ENCODE results near the gene S1PR2. TPM values are rescaled to one million over a fixed set of nuclear protein-coding genes. Genes with fewer than 3 reads are reported as not detected.

The S1PR2 gene, protein sequence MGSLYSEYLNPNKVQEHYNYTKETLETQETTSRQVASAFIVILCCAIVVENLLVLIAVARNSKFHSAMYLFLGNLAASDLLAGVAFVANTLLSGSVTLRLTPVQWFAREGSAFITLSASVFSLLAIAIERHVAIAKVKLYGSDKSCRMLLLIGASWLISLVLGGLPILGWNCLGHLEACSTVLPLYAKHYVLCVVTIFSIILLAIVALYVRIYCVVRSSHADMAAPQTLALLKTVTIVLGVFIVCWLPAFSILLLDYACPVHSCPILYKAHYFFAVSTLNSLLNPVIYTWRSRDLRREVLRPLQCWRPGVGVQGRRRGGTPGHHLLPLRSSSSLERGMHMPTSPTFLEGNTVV
- total RNA-seq: 10 to 100 TPM in 1 of 2 experiments, 1 to 10 TPM in 1; 9.5 to 10.6 TPM

DNA sequence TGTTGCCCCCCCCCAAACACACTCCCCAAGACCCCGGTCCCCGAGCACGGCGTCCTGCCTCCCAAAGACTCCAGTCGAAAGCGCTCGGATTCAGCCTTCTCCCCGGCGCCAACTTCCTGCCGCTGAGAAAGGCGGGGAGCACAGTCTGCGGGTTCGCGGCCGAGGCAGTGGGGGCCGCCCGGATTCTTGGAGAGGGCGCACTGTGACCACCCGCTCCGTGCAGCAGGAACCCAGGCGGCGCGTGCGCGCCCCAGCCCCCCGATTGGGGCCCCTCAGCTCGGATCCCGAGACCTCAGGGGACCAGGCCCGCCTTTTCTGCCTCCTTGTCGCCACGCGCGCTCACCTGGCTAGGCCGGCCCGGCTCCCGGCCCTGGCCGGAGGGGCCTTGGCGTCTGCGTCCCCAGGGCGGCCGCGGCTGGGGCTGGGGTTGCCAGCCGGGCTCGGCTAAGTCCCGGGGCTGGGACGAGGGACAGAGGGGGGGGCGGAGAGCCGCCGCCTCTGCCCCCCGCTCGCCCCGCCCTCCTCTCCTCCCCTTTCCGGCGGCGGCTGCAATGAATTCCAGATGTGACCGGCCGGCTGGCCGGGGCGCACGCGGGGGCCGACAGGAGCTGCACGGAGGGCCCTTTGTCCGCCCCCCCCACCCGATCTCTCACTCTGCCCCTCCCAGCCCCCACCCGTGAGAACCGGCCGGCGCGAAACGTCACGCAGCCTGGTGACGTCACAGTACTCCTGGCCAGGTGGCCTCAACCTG, at the start of gene S1PR2:
TSS of gene S1PR2 (minus strand) at position 471 of the 751 bp plus-strand sequence. CDS start 6,426 bp downstream, outside the sequence.
- Mint-ChIP-seq H3K9me3 (no peaks in the 10 kb centered on the region), H3K27ac (peak within 1 kb of the TSS; percentile 52), H3K4me3 (peak within 1 kb of the TSS; percentile 86), H3K27me3 (no peaks in the 10 kb centered on the region), H3K4me1 (peaks cover 24% of the 10 kb centered on the region), H3K36me3 (ENCODE audit: low read depth) (no peaks in the 10 kb centered on the region)
- CTCF ChIA-PET: interaction anchor here (0.9 to 3.8 kb wide), 4 partner anchors 11 to 36 kb away, joined by 3 to 19 read pairs (median 4); partner anchors contain the start of gene DNMT1
- POLR2A ChIA-PET: interaction anchor here (1.3 kb wide), 3 partner anchors 19 to 38 kb away, joined by 3 to 4 read pairs (median 3); partner anchors contain the start of gene DNMT1
- peak; percentile 71 for DNase-seq

DNA sequence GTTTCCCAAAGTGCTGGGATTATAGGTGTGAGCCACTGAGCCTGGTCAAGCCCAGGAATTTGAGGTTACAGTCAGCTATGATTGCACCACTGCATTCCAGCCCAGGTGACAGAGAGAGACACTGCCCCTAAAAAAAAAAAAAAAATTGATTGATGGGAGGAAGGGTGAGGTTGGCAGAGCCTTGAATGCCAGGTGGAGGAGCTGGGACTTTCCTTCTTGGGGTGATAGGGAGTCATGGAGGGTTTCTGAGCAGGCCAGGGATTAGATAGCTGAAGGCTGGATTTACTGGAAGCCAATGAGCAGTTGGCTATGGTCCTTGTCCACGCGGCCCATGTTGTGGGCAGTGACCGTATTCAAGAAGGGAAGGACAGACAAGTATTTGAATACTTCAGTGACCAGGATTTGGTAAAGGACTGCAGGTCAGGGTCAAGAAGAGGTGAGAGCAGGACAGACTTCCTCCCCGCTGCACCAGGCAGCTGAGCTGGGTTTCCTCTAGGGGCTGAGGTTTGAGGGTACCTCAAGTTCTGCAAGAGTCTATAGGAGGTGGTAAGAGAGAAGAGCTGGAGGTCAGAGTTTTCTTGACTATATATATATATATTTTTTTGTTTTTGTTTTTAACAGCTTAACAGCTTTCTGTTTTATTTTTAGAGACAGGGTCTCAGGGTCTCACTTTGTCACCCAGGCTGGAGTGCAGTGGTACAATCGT, 48.8 kb upstream of the S1PR2 start:
- Mint-ChIP-seq H3K27ac (peak overlapping the region; percentile 61), H3K4me1 (peaks cover 27% of the 10 kb centered on the region), H3K4me3 (no peak overlapping the region), H3K36me3 (ENCODE audit: low read depth) (peaks cover 46% of the 10 kb centered on the region), H3K27me3 (no peaks in the 10 kb centered on the region), H3K9me3 (no peaks in the 10 kb centered on the region)
- DNase-seq: no peak
- ChIA-PET CTCF (interaction anchor here (0.6 to 1.6 kb wide), 6 partner anchors 9 to 349 kb away, joined by 4 to 10 read pairs (median 5); partner anchors contain the start of genes ICAM1 and ICAM5), POLR2A (interaction anchor here (1.0 to 3.7 kb wide), 2 partner anchors 9 kb away, joined by 5 to 23 read pairs; partner anchors contain the start of genes ICAM1 and ICAM5)

DNA sequence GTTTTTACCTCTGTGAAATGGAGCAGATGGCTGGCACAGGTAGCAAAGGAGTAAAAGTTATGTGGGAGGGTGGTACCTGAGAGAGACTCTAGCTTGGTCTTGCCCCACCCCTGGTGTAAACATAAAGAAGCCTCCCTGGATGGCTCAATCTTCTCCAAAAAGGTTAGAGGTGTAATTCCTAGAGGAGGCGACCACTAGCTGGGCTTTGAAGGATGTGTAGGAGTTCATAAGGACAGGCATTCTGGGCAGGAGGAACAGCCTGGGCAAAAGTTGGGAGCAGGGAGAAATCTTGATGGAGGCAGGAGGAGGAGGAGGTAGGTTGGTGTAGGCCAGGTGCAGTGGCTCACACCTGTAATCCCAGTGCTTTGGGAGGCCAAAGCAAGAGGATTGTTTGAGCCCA, 47.8 kb upstream of the S1PR2 start:
- Mint-ChIP-seq H3K9me3 (no peaks in the 10 kb centered on the region), H3K27ac (peak overlapping the region; percentile 44), H3K4me3 (no peak overlapping the region), H3K36me3 (ENCODE audit: low read depth) (peaks cover 43% of the 10 kb centered on the region), H3K4me1 (peaks cover 31% of the 10 kb centered on the region), H3K27me3 (no peaks in the 10 kb centered on the region)
- DNase-seq: no peak
- POLR2A ChIA-PET: interaction anchor here (3.7 kb wide), 1 partner anchor 8 kb away, joined by 23 read pairs; the partner anchor contains the start of gene ICAM1
- CTCF ChIA-PET: interaction anchor here (0.9 to 1.6 kb wide), 2 partner anchors 110 to 134 kb away, joined by 3 to 6 read pairs; no protein-coding TSS in a partner anchor

DNA sequence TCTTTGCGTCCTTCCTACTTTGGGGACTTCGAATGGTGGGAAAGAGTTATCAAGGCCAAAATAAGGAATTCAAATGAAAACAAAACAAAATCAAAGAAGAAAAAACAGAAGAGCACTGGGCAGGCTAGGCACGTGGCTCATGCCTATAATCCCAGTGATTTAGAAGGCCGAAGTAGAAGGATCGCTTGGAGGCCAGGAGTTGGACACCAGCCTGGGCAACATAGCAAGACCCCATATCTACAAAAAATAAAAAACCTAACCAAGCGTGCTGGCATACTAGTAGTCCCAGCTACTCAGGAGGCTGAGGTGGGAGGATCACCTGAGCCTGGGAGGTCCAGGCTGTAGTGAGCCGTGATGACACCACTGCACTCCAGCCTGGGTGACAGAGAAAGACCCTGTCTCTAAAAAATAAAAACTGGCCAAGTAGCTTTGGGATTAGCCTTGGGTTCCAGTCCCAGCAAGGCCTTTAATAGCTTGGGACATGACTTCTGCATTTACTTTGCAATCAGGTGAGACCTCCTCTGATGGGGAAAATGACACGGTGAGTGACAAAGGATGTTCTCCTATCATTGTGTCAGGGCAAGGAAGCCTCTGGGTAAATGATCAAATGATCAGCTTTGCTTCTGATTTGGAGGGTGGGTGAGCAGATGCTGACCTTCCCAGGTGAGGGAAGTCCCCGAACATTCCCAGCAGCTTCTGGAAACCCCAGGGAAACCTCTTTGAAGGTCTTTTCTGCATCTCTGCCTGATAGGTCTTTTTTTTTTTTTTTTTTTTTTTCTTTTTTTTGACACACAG, 46.9 kb upstream of the S1PR2 start:
- Mint-ChIP-seq H3K36me3 (ENCODE audit: low read depth) (peaks cover 37% of the 10 kb centered on the region), H3K4me3 (no peak overlapping the region), H3K27me3 (no peaks in the 10 kb centered on the region), H3K9me3 (no peaks in the 10 kb centered on the region), H3K4me1 (peaks cover 30% of the 10 kb centered on the region), H3K27ac (no peak overlapping the region)
- CTCF ChIA-PET: interaction anchor here (0.7 to 2.0 kb wide), 4 partner anchors 111 to 482 kb away, joined by 3 to 6 read pairs (median 4); no protein-coding TSS in a partner anchor
- DNase-seq: no peak
- POLR2A ChIA-PET: interaction anchor here (3.7 kb wide), 1 partner anchor 7 kb away, joined by 23 read pairs; the partner anchor contains the start of gene ICAM1

DNA sequence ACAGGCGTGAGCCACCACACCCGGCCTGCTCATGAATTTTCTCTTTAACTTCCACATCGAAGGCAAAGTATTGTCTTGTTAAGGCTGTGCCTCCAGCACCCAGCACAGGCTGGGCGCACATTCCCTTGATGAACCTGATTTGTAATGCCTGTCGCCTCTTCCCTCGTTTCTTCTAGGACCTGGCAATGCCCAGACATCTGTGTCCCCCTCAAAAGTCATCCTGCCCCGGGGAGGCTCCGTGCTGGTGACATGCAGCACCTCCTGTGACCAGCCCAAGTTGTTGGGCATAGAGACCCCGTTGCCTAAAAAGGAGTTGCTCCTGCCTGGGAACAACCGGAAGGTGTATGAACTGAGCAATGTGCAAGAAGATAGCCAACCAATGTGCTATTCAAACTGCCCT, 43.5 kb upstream of the S1PR2 start:
- ChIA-PET CTCF (interaction anchor here (6.6 kb wide), 1 partner anchor 14 kb away, joined by 98 read pairs; no protein-coding TSS in a partner anchor), POLR2A (interaction anchor here (1.0 to 2.8 kb wide), 3 partner anchors 12 to 106 kb away, joined by 3 to 11 read pairs (median 4); partner anchors contain the start of genes ICAM4 and TYK2)
- Mint-ChIP-seq H3K36me3 (ENCODE audit: low read depth) (peaks cover 29% of the 10 kb centered on the region), H3K4me3 (no peak overlapping the region), H3K9me3 (no peaks in the 10 kb centered on the region), H3K27ac (peak overlapping the region; percentile 7), H3K27me3 (no peaks in the 10 kb centered on the region), H3K4me1 (peaks cover 51% of the 10 kb centered on the region)
- no peak for DNase-seq

DNA sequence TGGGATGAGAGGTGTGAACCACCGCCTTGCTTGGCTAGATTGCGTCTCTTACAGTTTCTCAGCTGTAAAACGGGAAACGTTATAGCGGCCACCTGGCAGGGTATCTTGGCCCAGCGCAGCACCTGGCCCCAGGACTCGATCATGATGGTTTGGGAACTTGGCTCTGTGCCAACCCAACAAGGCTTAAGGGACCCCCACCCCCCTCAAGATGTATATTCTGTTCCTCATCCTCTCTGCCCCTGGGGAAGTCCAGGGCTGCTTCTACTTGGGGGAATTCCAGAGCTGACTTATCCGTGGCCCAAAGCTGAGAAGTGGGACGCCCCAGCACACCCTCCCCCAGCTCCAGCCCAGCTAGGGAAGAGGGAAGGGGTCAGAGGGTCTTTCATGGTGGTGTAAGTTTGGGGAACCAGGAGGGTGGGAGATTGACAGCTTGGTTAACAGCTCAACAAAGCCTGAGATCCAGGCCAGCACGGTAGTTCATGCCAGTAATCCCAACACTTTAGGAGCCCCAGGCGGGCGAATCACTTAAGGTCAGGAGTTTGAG, 40.5 kb upstream of the S1PR2 start:
- Mint-ChIP-seq H3K27me3 (peaks cover 1% of the 10 kb centered on the region), H3K27ac (peak overlapping the region; percentile 93), H3K36me3 (ENCODE audit: low read depth) (peaks cover 19% of the 10 kb centered on the region), H3K4me3 (peak overlapping the region; percentile 83), H3K9me3 (no peaks in the 10 kb centered on the region), H3K4me1 (peaks cover 51% of the 10 kb centered on the region)
- POLR2A ChIA-PET: interaction anchor here (0.6 to 4.3 kb wide), 29 partner anchors 8 to 296 kb away, joined by 3 to 105 read pairs (median 8); partner anchors contain the start of genes CDC37, DNMT1, ICAM4 and ICAM5
- CTCF ChIA-PET: interaction anchor here (0.5 to 10.1 kb wide), 26 partner anchors 9 to 298 kb away, joined by 3 to 238 read pairs (median 6); partner anchors contain the start of genes CDC37, ICAM4, ICAM5 and RAVER1
- DNase-seq: peak; percentile 26

DNA sequence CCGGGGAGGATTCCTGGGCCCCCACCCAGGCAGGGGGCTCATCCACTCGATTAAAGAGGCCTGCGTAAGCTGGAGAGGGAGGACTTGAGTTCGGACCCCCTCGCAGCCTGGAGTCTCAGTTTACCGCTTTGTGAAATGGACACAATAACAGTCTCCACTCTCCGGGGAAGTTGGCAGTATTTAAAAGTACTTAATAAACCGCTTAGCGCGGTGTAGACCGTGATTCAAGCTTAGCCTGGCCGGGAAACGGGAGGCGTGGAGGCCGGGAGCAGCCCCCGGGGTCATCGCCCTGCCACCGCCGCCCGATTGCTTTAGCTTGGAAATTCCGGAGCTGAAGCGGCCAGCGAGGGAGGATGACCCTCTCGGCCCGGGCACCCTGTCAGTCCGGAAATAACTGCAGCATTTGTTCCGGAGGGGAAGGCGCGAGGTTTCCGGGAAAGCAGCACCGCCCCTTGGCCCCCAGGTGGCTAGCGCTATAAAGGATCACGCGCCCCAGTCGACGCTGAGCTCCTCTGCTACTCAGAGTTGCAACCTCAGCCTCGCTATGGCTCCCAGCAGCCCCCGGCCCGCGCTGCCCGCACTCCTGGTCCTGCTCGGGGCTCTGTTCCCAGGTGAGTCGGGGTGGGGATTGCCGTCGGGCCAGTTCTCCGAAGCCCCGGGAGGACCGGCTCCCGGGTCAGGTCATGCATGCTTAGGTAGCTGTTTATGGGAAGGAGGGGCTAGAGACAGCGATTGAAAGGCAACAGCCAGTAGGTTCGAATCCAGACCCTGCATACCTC, 39.7 kb upstream of the S1PR2 start, which contains the start of gene ICAM1:
TSS of gene ICAM1 (plus strand) at position 505 of the 779 bp plus-strand sequence. CDS start at position 545, 40 bp downstream.
- Mint-ChIP-seq H3K9me3 (no peaks in the 10 kb centered on the region), H3K4me3 (peak within 1 kb of the TSS; percentile 83), H3K27me3 (peaks cover 1% of the 10 kb centered on the region), H3K4me1 (peaks cover 51% of the 10 kb centered on the region), H3K36me3 (ENCODE audit: low read depth) (peaks cover 19% of the 10 kb centered on the region), H3K27ac (peak within 1 kb of the TSS; percentile 93)
- DNase-seq: peak; percentile 87
- POLR2A ChIA-PET: interaction anchor here (0.7 to 4.3 kb wide), 39 partner anchors 9 to 297 kb away, joined by 3 to 105 read pairs (median 7); partner anchors contain the start of genes CDC37, DNMT1, ICAM4 and ICAM5
- CTCF ChIA-PET: interaction anchor here (0.6 to 10.1 kb wide), 32 partner anchors 10 to 339 kb away, joined by 3 to 238 read pairs (median 6); partner anchors contain the start of genes CDC37, ICAM4, ICAM5 and RAVER1

DNA sequence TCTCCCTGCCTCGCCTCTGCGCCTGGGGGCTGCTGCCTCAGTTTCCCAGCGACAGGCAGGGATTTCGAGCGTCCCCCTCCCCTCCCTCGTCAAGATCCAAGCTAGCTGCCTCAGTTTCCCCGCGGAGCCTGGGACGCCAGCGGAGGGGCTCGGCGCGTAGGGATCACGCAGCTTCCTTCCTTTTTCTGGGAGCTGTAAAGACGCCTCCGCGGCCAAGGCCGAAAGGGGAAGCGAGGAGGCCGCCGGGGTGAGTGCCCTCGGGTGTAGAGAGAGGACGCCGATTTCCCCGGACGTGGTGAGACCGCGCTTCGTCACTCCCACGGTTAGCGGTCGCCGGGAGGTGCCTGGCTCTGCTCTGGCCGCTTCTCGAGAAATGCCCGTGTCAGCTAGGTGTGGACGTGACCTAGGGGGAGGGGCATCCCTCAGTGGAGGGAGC, 39.1 kb upstream of the S1PR2 start:
- peaks cover 1% of the 10 kb centered on the region for H3K27me3 Mint-ChIP-seq
- H3K9me3 Mint-ChIP-seq: no peaks in the 10 kb centered on the region
- CTCF ChIA-PET: interaction anchor here (0.6 to 10.1 kb wide), 28 partner anchors 10 to 338 kb away, joined by 3 to 238 read pairs (median 6); partner anchors contain the start of genes CDC37, ICAM4, ICAM5 and RAVER1
- H3K4me1 Mint-ChIP-seq: peaks cover 50% of the 10 kb centered on the region
- peak overlapping the region; percentile 93 for H3K27ac Mint-ChIP-seq
- peak overlapping the region; percentile 83 for H3K4me3 Mint-ChIP-seq
- H3K36me3 Mint-ChIP-seq (ENCODE audit: low read depth): peaks cover 16% of the 10 kb centered on the region
- DNase-seq: peak; percentile 90
- POLR2A ChIA-PET: interaction anchor here (0.7 to 4.3 kb wide), 36 partner anchors 9 to 298 kb away, joined by 3 to 105 read pairs (median 8); partner anchors contain the start of genes CDC37, DNMT1, ICAM4 and ICAM5

DNA sequence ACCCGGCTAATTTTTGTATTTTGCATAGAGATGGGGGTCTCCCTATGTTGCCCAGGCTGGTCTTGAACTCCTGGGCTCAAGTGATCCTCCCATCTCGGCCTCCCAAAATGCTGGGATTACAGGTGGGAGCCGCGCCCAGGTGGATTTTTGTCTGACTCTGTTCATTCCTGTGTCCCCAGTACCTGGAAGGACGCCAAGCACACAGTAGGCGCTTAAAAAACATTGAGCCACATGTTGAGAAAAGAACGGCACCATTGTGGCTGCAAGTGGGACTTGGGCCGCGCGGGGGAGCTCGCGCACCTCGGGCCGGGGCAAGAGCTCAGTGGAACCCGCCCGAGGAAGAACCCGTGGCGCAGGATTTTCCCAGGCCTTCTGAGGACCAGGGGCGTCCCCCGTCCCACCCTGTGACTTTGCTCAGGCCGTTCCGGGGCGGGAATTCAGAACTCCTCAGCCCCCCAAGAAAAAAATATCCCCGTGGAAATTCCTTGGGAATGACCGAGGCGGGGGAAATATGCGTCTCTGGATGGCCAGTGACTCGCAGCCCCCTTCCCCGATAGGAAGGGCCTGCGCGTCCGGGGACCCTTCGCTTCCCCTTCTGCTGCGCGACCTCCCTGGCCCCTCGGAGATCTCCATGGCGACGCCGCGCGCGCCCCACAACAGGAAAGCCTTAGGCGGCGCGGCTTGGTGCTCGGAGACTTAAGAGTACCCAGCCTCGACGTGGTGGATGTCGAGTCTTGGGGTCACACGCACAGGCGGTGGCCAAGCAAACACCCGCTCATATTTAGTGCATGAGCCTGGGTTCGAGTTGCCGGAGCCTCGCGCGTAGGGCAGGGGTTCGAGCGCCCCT, 38.4 kb upstream of the S1PR2 start:
- Mint-ChIP-seq H3K9me3 (no peaks in the 10 kb centered on the region), H3K4me3 (peak overlapping the region; percentile 83), H3K27ac (peak overlapping the region; percentile 93), H3K27me3 (peaks cover 1% of the 10 kb centered on the region), H3K4me1 (peaks cover 45% of the 10 kb centered on the region), H3K36me3 (ENCODE audit: low read depth) (peaks cover 12% of the 10 kb centered on the region)
- POLR2A ChIA-PET: interaction anchor here (0.6 to 4.3 kb wide), 32 partner anchors 8 to 298 kb away, joined by 3 to 105 read pairs (median 8); partner anchors contain the start of genes CDC37, DNMT1, ICAM4 and ICAM5
- DNase-seq: peak; percentile 91
- CTCF ChIA-PET: interaction anchor here (0.7 to 10.1 kb wide), 31 partner anchors 9 to 167 kb away, joined by 3 to 238 read pairs (median 6); partner anchors contain the start of genes CDC37, FDX2, ICAM4 and ICAM5

All from activated CD4-positive, alpha-beta memory T cell treated with anti-CD3 and anti-CD28 coated beads, Interleukin-2, amount 10 ng/mL, durations not matched to agents 7 days and 5 days (primary cell).